GM19023 (cell line): ENCODE results near the gene SPTLC2.

Source experiments
- ATAC-seq: cut with Tn5 transposase; IDR thresholded peaks from one replicate; pipeline ENCODE4 v1.9.1; 2021; ENCODE audit warnings: mild to moderate bottlenecking, moderate library complexity; ENCODE audit not compliant: unreplicated experiment

The SPTLC2 gene

GRCh38 chr14:77623201-77623600 is 6.8 kb upstream of the SPTLC2 start:
- ATAC-seq = no peak

DNA sequence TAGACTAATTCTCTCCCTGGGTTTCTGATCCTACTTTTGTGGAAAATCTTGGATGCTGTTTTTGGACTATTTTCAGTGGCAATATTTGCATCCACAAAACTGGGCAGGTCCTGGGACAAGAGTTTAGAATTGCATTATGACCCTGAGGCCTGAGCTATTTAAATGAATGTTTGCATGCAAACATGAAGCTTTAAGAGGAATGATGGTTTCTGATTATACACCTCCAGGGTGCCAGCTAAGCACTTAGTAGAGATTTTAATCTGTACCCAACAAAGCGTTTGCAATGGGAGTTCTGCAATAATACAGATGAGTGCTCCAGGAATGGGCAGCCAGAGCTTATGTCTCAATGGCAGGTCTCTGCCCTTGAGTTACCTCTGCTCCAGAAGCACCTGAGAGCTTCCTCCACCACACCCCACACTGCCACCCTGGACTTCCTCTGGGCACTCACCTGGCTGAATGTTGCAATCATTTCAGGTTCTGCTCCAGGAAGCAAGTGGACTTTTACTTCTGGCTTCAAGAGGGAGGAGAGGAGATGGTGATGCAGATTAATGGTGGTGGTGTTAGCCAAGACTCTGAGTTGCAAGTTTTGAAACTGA is 6.0 kb upstream of the SPTLC2 start:
- ATAC-seq = no peak

GRCh38 chr14:77620222-77620870 is 3.9 kb upstream of the SPTLC2 start:
- no peak for ATAC-seq

DNA sequence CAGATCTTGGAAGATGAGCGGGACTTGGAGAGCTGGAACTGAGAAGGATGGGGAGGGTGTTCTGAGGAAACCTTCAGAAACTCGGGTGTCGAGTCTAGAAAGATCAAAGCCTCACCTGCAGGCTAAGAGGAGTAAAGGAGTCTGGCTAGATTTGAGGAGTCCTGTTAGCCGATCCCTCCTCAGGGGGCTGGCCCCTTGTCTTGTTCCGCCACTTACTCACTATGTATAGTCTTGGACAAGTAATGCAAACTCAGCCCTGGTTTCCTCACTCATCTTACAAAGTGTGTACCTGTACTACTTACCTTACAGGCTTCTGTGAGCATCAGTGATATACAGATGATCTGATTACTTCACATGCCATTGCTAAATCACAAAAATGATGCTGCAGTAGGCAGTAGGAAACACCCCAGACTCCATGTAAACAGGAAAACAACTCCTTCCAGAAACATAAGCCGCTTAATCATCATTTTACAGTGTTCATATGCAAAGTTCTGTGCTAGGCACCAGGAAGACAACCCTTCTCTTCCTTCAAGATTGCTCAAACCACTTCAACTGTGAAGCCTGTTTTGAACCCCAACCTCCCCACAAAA is 2.0 kb upstream of the SPTLC2 start:
- no peak for ATAC-seq

GRCh38 chr14:77616133-77616453 is 344 bp downstream of the SPTLC2 start:
- no peak for ATAC-seq

GRCh38 chr14:77615361-77616132 is 890 bp downstream of the SPTLC2 start:
- no peak for ATAC-seq

DNA sequence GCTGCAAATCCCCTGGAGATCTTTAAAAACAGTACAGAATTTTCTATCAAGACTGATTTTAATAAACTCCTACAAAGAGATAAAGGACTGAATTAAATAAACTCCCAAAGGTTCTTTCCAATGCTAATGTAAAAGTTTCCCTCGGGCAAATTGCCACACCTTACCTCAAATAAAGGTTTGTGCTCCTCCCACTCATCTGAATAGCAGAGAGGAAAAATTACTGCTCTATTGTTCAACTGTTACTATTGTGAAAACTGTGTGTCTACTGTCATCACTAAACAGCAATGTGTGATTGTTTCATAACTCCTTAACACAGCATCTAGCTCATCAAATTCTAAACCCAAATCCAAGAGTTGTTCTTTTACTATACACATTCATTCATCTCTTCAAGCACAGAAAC is 3.2 kb downstream of the SPTLC2 start:
- no peak for ATAC-seq

DNA sequence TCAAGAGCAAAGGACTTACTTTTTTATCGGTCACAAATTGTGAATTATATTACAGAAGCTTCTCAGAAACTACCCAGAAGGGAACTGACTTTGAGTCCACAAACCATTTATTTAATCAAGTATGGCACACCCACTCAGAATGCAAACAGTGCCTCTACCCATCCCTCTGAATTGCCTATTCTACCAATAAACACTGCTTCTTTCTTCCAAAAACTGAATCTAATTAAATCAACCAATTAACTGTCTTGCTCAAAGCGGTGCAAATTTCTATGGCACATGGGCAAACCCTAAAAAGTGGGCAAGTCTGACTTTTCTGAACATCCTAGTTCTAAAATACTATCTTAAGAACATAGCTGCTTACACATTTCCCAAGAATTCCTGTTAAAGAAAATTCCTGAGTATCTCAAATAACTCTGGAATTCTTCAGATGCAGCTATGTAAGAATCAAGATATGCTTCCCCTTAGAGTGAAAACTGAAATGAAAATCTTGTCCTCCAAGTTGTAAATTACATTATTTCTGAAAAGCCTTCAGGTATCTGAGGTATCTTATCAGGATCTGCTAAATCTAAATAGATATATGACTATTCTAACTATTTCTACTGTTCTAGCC is 4.3 kb downstream of the SPTLC2 start:
- ATAC-seq = no peak

- ATAC-seq = no peak
Measured at GRCh38 chr14:77610553-77610952, 5.9 kb downstream of the SPTLC2 start.

- ATAC-seq = no peak
Measured at GRCh38 chr14:77609922-77610321, 6.5 kb downstream of the SPTLC2 start.

- ATAC-seq = peak; percentile 56
Measured at GRCh38 chr14:77607741-77608302, 8.6 kb downstream of the SPTLC2 start.

DNA sequence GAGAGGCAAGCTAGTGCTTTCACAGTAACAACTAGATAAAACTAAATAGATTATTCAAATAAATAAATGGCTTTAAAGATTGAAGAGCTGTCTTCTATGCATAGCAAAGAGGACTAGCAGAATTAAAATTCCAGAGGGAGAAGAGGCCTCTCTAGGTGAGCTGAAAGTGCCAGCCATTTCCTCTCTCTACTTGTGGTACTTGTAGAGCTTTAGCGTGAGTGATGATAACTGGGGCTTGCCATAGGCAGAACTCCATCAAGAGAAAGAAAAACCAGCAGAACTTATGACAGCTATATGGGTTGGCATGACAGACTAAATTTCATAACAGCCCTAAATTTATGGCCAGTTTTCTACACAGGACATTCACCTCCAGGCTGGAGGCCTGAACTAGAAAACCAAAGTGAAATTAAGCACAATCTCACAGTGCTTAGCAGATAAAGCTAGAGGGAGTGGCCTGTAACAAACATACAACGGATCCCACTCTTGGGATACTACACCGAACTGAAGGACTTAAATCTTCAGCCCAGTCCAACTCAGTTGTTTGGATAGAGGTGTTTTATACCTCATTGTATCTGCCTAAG is 11.0 kb downstream of the SPTLC2 start:
- ATAC-seq = no peak

DNA sequence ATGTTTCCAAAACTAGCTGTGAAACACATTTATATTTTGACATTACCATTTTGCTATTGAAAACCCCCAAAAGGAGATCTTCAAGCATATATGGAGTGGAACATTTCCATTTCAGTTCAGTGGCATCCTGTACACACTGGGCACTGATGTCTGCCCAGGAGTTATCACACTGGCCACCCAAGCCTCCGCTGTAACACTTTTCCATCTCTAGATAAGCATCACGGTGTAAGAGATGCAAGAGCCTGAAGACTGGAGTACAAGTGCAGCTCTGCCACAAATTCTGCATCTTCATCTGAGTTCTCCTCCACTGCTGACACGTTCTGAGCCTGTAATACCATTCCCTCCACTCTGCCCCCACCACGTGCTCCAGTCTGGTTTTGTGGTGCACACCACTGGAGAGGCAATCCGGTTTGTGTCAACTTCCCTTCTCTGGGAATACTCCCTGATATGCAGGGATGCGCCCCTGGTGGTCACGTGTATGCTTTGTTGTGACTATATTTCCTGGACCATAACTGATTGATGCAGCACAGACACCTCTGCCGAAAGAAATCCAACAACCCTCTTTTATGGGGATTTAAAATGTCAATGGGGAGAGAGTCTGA is 12.7 kb downstream of the SPTLC2 start:
- no peak for ATAC-seq

GRCh38 chr14:77603031-77603430 is 13.4 kb downstream of the SPTLC2 start:
- ATAC-seq = no peak

GRCh38 chr14:77601846-77602619 is 14.4 kb downstream of the SPTLC2 start:
- ATAC-seq = no peak

DNA sequence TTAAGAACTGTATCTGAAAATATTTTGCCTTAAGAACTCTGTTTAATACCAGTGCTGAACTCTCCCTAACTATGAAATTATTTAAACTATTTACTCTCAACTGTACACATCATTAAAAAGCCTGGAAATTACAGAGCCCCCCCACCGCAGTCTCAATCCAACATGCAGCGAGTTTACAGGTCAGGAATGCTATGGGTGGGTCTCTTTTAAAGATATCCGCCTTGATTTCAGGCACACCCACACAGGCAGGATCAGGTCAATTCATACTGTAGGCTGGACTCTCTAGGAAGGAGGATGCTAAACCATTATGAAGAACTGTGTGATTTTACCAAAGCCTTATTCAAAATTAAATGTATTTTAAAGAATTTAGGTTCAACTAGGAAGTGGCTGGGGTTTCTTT is 16.5 kb downstream of the SPTLC2 start:
- ATAC-seq = no peak

DNA sequence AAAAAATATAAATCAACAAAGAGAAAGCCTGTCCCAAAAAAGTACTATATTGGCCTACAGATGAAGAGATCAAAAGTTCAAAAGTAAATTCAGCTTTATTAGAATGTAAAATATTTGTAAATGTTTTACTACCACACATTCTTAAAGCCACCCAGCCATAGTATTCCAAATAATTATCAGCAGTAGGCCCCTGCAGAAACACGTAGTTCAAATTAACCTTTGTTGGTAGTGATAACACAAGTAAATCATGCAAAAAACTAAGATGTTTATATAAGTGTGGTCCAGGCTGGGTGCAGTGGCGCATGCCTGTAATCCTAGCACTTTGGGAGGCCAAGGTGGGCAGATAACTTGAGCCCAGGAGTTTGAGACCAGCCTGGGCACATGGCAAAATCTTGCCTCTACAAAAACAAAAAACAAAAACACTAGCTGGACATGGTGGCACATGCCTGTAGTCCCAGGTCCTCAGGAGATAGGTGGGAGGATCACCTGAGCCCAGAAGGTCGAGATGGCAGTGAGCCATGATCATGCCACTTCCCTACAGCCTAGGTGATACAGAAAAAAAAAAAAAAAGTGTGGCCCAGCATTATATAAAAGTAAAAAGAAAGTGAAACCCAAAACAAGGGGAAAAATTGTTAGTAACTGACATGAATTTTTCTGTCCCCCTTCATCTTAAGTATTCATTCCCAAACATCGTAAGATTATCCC is 17.9 kb downstream of the SPTLC2 start:
- ATAC-seq = no peak

GRCh38 chr14:77593501-77593961 is 22.9 kb downstream of the SPTLC2 start:
- no peak for ATAC-seq
